ENCODE data around the gene FRY.

FRY gene

GRCh38 chr13:32093006-32093405 is 61.4 kb downstream of the FRY start:
- no peaks in the 10 kb centered on the region for H3K27me3 Mint-ChIP-seq (ENCODE audit: low read depth, poor library complexity)
- DNase-seq: no peak
- no peaks in the 10 kb centered on the region for H3K4me1 Mint-ChIP-seq
- no peak overlapping the region for H3K27ac Mint-ChIP-seq
- no peak overlapping the region for H3K4me3 Mint-ChIP-seq
- no peaks in the 10 kb centered on the region for H3K9me3 Mint-ChIP-seq
- no peaks in the 10 kb centered on the region for H3K36me3 Mint-ChIP-seq (ENCODE audit: low read depth)
- TF ChIP-seq CTCF (IDR thresholded peaks at IDR 0.05): no peak

DNA sequence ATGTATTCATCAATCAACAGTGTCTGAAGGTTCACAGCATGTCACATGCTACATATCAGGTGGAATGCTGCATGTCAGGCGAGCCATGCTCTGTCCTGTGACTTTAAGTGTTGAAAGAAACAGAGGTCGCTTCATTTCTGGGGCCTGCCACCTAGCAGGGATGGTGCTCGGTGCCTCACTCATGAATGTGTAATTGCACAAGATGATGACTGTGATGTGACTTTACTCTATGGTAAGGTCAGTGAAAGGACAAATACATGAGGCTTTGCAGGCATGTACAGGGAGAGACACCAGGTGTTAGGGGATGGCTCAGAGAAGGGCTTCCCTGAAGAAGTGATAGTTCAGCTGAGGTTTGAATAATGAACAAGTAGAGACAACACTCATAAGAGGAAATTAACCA is 66.7 kb downstream of the FRY start:
- H3K27me3 Mint-ChIP-seq (ENCODE audit: low read depth, poor library complexity): no peaks in the 10 kb centered on the region
- no peak overlapping the region for H3K27ac Mint-ChIP-seq
- no peak for DNase-seq
- H3K4me1 Mint-ChIP-seq: no peaks in the 10 kb centered on the region
- no peaks in the 10 kb centered on the region for H3K9me3 Mint-ChIP-seq
- no peaks in the 10 kb centered on the region for H3K36me3 Mint-ChIP-seq (ENCODE audit: low read depth)
- TF ChIP-seq CTCF (IDR thresholded peaks at IDR 0.05): no peak
- H3K4me3 Mint-ChIP-seq: no peak overlapping the region

- Mint-ChIP-seq H3K9me3 (no peaks in the 10 kb centered on the region), H3K4me3 (no peak overlapping the region), H3K27ac (no peak overlapping the region), H3K36me3 (ENCODE audit: low read depth) (no peaks in the 10 kb centered on the region), H3K4me1 (no peaks in the 10 kb centered on the region), H3K27me3 (ENCODE audit: low read depth, poor library complexity) (no peaks in the 10 kb centered on the region)
- no peak for DNase-seq
- TF ChIP-seq CTCF (IDR thresholded peaks at IDR 0.05): no peak
Measured at GRCh38 chr13:32105653-32106313, 74.2 kb downstream of the FRY start.

- no peak for TF ChIP-seq CTCF (IDR thresholded peaks at IDR 0.05)
- Mint-ChIP-seq H3K27me3 (ENCODE audit: low read depth, poor library complexity) (no peaks in the 10 kb centered on the region), H3K4me1 (no peaks in the 10 kb centered on the region), H3K4me3 (no peak overlapping the region), H3K9me3 (no peaks in the 10 kb centered on the region), H3K36me3 (ENCODE audit: low read depth) (no peaks in the 10 kb centered on the region), H3K27ac (no peak overlapping the region)
- no peak for DNase-seq
Measured at GRCh38 chr13:32107474-32107873, 75.9 kb downstream of the FRY start.

GRCh38 chr13:32107973-32108372 is 76.4 kb downstream of the FRY start:
- no peak for TF ChIP-seq CTCF (IDR thresholded peaks at IDR 0.05)
- H3K36me3 Mint-ChIP-seq (ENCODE audit: low read depth): no peaks in the 10 kb centered on the region
- H3K9me3 Mint-ChIP-seq: no peaks in the 10 kb centered on the region
- no peaks in the 10 kb centered on the region for H3K27me3 Mint-ChIP-seq (ENCODE audit: low read depth, poor library complexity)
- H3K4me3 Mint-ChIP-seq: no peak overlapping the region
- no peak overlapping the region for H3K27ac Mint-ChIP-seq
- DNase-seq: no peak
- no peaks in the 10 kb centered on the region for H3K4me1 Mint-ChIP-seq

- no peak for DNase-seq
- Mint-ChIP-seq H3K4me1 (peaks cover 6% of the 10 kb centered on the region), H3K4me3 (no peak overlapping the region), H3K9me3 (no peaks in the 10 kb centered on the region), H3K36me3 (ENCODE audit: low read depth) (no peaks in the 10 kb centered on the region), H3K27me3 (ENCODE audit: low read depth, poor library complexity) (no peaks in the 10 kb centered on the region), H3K27ac (no peak overlapping the region)
- TF ChIP-seq CTCF (IDR thresholded peaks at IDR 0.05): no peak
Measured at GRCh38 chr13:32113532-32113931, 82.0 kb downstream of the FRY start.

Data from nephron progenitor cell (in vitro differentiated cells).